Stimulated activated naive CD8-positive, alpha-beta T cell treated with anti-CD3 and anti-CD28 coated beads, Interleukin-15, Interleukin-2, amounts not matched to agents 100 ng/mL and 50 ng/mL, for 24 hours (primary cell): ENCODE data around the gene ATP8B1.
"Not testable (repeated sequence)": the region's sequence is repeated elsewhere in the genome, so short reads cannot be mapped to it uniquely, and the experiment has no call there.

ENCODE experiments used
- H3K27ac Mint-ChIP-seq: one replicate; pipeline ENCODE4 v1.8.0; 2021; ENCODE audit warnings: mild to moderate bottlenecking, mixed read lengths
- H3K27me3 Mint-ChIP-seq: one replicate; pipeline ENCODE4 v1.8.0; 2021; ENCODE audit warnings: mixed read lengths
- H3K36me3 Mint-ChIP-seq: one replicate; pipeline ENCODE4 v1.8.0; 2021; ENCODE audit warnings: low read depth, mixed read lengths
- H3K4me1 Mint-ChIP-seq: one replicate; pipeline ENCODE4 v1.8.0; 2021; ENCODE audit warnings: low read depth, mixed read lengths
- H3K4me3 Mint-ChIP-seq: one replicate; pipeline ENCODE4 v1.8.0; 2021; ENCODE audit warnings: mild to moderate bottlenecking, mixed read lengths
- H3K9me3 Mint-ChIP-seq: one replicate; pipeline ENCODE4 v1.8.0; 2021; ENCODE audit warnings: mixed read lengths

ATP8B1 gene

DNA sequence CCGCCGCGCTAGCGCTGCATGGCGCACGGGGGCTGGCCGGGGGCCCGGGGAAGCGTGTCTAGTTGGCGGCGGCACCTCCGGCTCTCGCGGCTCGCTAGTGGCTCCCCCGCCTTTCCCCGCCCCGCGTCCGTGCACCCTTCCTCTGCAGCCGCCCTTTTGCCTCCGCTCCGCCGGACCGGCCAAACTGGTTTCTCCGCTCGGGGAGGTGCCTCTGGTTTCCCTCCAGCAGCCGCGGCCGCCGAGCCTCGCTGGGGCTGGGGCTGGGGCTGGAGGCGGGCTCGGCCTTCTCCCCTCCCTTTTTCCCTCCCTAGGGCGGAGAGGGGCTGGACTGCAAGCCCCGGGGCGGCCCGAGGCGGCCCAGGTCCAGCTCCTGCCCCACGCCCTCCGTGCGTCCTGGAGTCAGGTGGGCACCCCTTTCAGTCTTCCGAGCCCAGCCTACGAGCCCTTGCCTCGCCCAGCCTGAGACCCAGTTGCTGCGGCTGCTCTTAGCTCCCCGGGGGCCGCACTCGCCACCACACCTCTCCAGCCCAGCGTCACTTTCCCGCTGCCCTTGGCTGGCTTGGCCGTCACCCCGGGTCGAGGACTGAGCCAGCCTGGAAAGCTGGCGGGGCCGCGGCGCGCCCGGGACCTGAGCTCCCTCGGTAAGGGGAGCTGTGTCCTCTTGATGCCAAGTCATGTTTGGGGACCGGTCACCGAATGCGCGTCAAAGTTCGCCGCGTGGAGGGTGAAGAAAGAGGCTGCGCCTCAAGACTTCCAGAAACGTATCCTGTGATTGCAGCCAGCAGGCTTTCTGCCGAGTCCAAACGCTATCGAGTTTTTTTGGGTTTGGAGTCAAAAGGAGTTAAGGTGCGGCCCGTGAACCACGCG lies at the start of gene ATP8B1:
Gene ATP8B1 (minus strand): TSS at position 213 of the 867 bp plus-strand sequence. CDS start 71,508 bp downstream, outside the sequence.
- Mint-ChIP-seq H3K36me3 (no peaks in the 10 kb centered on the region), H3K4me3 (peak within 1 kb of the TSS; percentile 83), H3K27me3 (peaks cover 60% of the 10 kb centered on the region), H3K27ac (no peak within 1 kb of the TSS), H3K4me1 (peaks cover 13% of the 10 kb centered on the region), H3K9me3 (no peaks in the 10 kb centered on the region)

DNA sequence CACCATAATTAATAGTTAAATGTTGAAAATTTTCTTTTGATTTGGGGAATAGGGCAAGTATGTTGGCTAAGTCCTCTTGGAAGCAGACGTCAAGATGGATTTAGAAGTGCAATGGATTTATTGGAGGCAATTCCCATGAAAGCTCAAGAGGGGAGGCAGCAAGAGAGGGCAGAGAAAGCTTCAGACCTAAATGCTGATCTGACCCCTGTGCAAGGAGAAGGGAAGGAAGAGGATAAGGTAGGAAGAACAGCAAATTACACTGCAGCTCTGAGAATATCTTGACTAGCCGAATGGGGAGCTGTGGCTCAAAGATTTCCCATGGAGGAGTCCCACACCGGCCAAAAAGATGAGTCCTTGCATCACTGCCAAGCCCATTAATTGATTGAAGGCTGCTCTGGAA lies 46.9 kb upstream of the ATP8B1 start:
- Mint-ChIP-seq H3K27ac (no peak overlapping the region), H3K4me1 (no peaks in the 10 kb centered on the region), H3K9me3 (peaks cover 3% of the 10 kb centered on the region), H3K27me3 (peaks cover 25% of the 10 kb centered on the region), H3K36me3 (no peaks in the 10 kb centered on the region), H3K4me3 (no peak overlapping the region)

GRCh38 chr18:57848374-57848773 lies 45.3 kb upstream of the ATP8B1 start:
- H3K4me3 Mint-ChIP-seq, H3K36me3 Mint-ChIP-seq, H3K9me3 Mint-ChIP-seq, H3K27ac Mint-ChIP-seq, H3K4me1 Mint-ChIP-seq: not testable (repeated sequence)
- H3K27me3 Mint-ChIP-seq = peaks cover 30% of the 10 kb centered on the region

DNA sequence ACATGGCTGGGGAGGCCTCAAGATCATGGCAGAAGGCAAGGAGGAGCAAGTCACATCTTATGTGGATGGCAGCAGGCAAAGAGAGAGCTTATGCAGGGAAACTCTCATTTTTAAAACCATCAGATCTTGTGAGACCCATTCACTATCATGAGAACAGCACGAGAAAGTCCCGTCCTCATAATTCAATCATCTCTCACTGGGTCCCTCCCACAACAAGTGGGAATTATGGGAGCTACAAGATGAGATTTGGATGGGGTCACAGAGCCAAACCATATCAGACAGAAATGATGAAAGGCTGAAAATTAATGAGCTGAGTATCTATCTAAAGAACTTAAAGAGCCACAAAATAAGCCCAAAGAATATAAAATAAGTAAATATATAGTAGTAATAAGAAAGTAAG lies 44.3 kb upstream of the ATP8B1 start:
- not testable (repeated sequence) for H3K9me3 Mint-ChIP-seq, H3K27ac Mint-ChIP-seq, H3K36me3 Mint-ChIP-seq, H3K4me1 Mint-ChIP-seq, H3K4me3 Mint-ChIP-seq
- H3K27me3 Mint-ChIP-seq = peaks cover 38% of the 10 kb centered on the region

GRCh38 chr18:57846258-57846657 lies 43.1 kb upstream of the ATP8B1 start:
- no peaks in the 10 kb centered on the region for H3K36me3 Mint-ChIP-seq
- H3K27me3 Mint-ChIP-seq = peaks cover 39% of the 10 kb centered on the region
- H3K4me3 Mint-ChIP-seq = no peak overlapping the region
- H3K4me1 Mint-ChIP-seq = peaks cover 15% of the 10 kb centered on the region
- no peak overlapping the region for H3K27ac Mint-ChIP-seq
- peaks cover 3% of the 10 kb centered on the region for H3K9me3 Mint-ChIP-seq

DNA sequence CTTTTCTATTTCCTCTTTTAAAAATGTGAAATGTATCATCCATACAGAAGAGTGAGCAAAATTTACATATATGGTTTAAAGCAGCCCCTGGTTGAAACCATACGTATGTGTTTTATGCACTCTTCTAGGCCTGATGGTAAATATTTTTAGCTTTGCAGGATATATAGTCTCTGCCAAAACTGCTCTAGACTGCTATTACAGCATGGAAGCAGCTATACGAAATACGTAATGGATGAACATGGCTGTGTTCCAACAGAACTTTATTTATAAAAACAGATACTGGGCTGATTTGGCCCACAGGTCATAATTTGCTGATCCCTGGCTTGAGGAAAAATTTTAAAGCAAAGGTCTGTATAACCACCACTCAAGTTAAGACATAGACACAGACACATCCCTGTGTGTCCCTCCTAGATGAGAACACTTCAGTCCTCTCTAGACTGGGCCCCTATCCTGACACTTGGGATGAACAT lies 42.5 kb upstream of the ATP8B1 start:
- Mint-ChIP-seq H3K4me1 (peaks cover 20% of the 10 kb centered on the region), H3K27ac (no peak overlapping the region), H3K9me3 (peaks cover 3% of the 10 kb centered on the region), H3K27me3 (peaks cover 39% of the 10 kb centered on the region), H3K36me3 (no peaks in the 10 kb centered on the region), H3K4me3 (no peak overlapping the region)

DNA sequence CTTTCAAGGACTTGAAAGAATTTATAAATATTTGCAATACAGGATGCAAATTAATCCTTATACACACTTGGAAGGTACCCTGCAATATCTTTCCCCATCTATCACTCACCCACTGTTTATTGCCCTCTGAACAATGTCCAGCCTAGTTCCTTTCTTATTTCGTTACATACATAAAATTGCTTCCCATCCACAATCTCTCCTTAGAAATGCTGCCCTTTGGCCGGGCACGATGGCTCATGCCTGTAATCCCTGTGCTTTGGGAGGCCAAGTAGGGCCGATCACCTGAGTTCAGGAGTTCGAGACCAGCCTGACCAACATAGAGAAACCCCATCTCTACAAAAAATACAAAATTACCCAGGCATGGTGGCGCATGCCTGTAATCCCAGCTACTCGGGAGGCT lies 41.2 kb upstream of the ATP8B1 start:
- peaks cover 26% of the 10 kb centered on the region for H3K4me1 Mint-ChIP-seq
- H3K36me3 Mint-ChIP-seq = no peaks in the 10 kb centered on the region
- H3K9me3 Mint-ChIP-seq = no peaks in the 10 kb centered on the region
- no peak overlapping the region for H3K4me3 Mint-ChIP-seq
- peaks cover 32% of the 10 kb centered on the region for H3K27me3 Mint-ChIP-seq
- no peak overlapping the region for H3K27ac Mint-ChIP-seq

- Mint-ChIP-seq H3K4me1 (peaks cover 33% of the 10 kb centered on the region), H3K36me3 (no peaks in the 10 kb centered on the region), H3K9me3 (no peaks in the 10 kb centered on the region), H3K4me3 (no peak overlapping the region), H3K27me3 (peaks cover 40% of the 10 kb centered on the region), H3K27ac (no peak overlapping the region)
Observed at GRCh38 chr18:57843386-57843785, 40.3 kb upstream of the ATP8B1 start.

DNA sequence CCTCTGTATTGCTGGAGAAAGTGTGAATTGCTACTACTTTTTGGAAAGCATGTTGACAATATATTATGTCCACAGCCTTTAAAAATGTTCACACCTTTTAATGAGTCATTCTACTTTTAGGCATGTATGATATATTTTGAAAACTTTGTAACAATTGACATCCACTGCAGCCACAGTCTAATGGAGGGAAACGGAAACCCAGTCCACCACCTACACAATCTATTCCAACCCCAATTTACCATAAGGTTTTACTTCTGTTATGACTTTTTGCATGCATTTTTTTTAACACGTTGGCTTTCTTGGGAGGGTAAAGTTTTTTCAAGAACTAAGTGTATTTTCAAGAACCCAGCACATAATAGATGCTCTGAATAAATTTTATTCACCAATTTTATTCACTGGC lies 38.5 kb upstream of the ATP8B1 start:
- H3K4me1 Mint-ChIP-seq = peaks cover 47% of the 10 kb centered on the region
- H3K27me3 Mint-ChIP-seq = peaks cover 42% of the 10 kb centered on the region
- H3K36me3 Mint-ChIP-seq = no peaks in the 10 kb centered on the region
- H3K27ac Mint-ChIP-seq = peak overlapping the region; percentile 11
- H3K4me3 Mint-ChIP-seq = peak overlapping the region; percentile 49
- H3K9me3 Mint-ChIP-seq = no peaks in the 10 kb centered on the region

DNA sequence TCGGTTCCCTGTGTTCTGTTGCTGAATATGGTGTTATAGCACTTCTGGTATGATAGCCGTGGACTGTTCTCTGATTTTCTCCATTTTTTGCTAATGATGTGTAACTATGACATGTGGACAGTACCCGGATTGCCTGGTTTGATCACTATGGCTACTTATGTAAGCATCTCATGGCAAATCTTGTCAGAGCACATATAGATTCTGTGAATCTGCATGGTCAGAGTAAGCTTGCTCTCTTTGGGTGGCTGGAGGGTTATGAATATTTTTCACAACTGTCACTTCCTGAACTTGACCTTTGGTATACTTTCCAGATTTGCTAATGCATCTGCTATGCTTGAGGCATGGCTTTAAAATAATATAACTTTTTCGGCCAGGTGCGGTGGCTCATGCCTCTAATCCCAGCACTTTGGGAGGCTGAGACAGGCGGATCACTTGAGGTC lies 36.8 kb upstream of the ATP8B1 start:
- no peaks in the 10 kb centered on the region for H3K36me3 Mint-ChIP-seq
- no peak overlapping the region for H3K27ac Mint-ChIP-seq
- peaks cover 49% of the 10 kb centered on the region for H3K4me1 Mint-ChIP-seq
- no peak overlapping the region for H3K4me3 Mint-ChIP-seq
- H3K27me3 Mint-ChIP-seq = peaks cover 45% of the 10 kb centered on the region
- no peaks in the 10 kb centered on the region for H3K9me3 Mint-ChIP-seq

DNA sequence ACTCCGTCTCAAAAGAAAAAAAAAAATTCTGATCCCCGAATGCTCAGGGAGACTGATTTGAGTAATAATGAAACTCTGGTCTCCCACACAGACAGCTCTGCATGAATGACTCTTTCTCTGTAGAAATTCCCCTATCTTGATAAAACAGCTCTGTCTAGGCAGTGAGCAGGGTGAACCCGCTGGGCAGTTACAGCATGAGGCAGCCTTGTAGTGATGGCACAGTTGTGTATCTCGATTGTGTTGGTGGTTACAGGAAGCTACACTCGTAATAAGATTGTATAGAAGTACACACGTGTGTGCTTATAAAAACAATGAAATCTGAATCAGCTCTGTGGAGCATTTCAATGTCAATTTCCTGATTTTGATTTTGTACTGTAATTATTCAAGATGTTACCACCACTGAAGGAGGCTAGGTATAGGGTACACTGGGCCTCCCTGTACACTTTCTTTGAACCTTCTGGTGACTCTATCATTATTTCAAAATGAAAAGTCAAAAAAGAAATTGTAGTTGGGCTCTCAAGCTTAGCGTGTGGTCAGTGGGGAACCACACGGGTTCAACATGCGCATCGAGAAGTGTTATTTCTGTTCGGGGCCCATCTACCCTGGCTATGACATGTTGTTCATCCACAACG lies 34.9 kb upstream of the ATP8B1 start:
- Mint-ChIP-seq H3K9me3 (no peaks in the 10 kb centered on the region), H3K36me3 (no peaks in the 10 kb centered on the region), H3K27ac (peak overlapping the region; percentile 86), H3K4me1 (peaks cover 61% of the 10 kb centered on the region), H3K27me3 (peaks cover 31% of the 10 kb centered on the region), H3K4me3 (peak overlapping the region; percentile 31)

- Mint-ChIP-seq H3K27me3 (peaks cover 31% of the 10 kb centered on the region), H3K27ac (no peak overlapping the region), H3K36me3 (peaks cover 5% of the 10 kb centered on the region), H3K9me3 (peaks cover 10% of the 10 kb centered on the region), H3K4me1 (peaks cover 64% of the 10 kb centered on the region), H3K4me3 (no peak overlapping the region)
Observed at GRCh38 chr18:57836557-57836956, 33.4 kb upstream of the ATP8B1 start.

GRCh38 chr18:57835904-57836303 lies 32.8 kb upstream of the ATP8B1 start:
- H3K36me3 Mint-ChIP-seq = peaks cover 7% of the 10 kb centered on the region
- peaks cover 32% of the 10 kb centered on the region for H3K27me3 Mint-ChIP-seq
- peaks cover 12% of the 10 kb centered on the region for H3K9me3 Mint-ChIP-seq
- H3K4me1 Mint-ChIP-seq = peaks cover 64% of the 10 kb centered on the region
- H3K4me3 Mint-ChIP-seq = no peak overlapping the region
- H3K27ac Mint-ChIP-seq = no peak overlapping the region

DNA sequence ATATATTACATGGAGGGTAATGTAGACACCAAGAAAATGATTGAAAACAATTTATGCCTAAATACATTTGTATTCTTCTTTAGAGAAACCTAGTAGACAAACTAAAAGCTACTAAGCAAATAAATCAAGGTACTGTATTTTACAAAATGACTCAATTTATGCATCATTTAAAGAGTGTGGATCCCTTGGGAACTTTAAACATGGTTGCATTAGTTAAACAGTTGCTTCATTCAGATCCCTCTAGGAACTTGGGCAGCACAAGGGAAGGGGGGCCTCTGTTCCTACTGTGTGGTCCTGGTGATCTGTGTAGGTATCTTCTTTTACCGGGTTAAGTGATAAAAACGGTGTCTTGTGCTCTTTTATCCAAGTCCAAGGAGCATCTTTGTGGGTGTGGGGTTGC lies 31.5 kb upstream of the ATP8B1 start:
- Mint-ChIP-seq H3K4me1 (peaks cover 57% of the 10 kb centered on the region), H3K27me3 (peaks cover 36% of the 10 kb centered on the region), H3K9me3 (peaks cover 12% of the 10 kb centered on the region), H3K27ac (no peak overlapping the region), H3K36me3 (peaks cover 11% of the 10 kb centered on the region), H3K4me3 (no peak overlapping the region)

GRCh38 chr18:57833441-57834101 lies 30.5 kb upstream of the ATP8B1 start:
- H3K4me1 Mint-ChIP-seq = peaks cover 51% of the 10 kb centered on the region
- H3K4me3 Mint-ChIP-seq = peak overlapping the region; percentile 74
- peaks cover 11% of the 10 kb centered on the region for H3K36me3 Mint-ChIP-seq
- peaks cover 27% of the 10 kb centered on the region for H3K27me3 Mint-ChIP-seq
- H3K27ac Mint-ChIP-seq = peak overlapping the region; percentile 75
- H3K9me3 Mint-ChIP-seq = peaks cover 12% of the 10 kb centered on the region
